ENCODE data around the gene PADI3. TPM values are rescaled to one million over a fixed set of nuclear protein-coding genes. Genes with fewer than 3 reads are reported as not detected.

The PADI3 gene
- total and polyA plus RNA-seq, 2 of the 4 experiments (the other 2 are of a cell fraction) = not detected

GRCh38 chr1:17201201-17202021 lies 47.5 kb upstream of the PADI3 start:
- Histone ChIP-seq H3K4me3 (ENCODE audit: insufficient read depth, low read depth, low read length) (no peak overlapping the region), H3K27ac (ENCODE audit: insufficient read depth, low read length) (no peak overlapping the region), H3K4me2 (ENCODE audit: low read depth, low read length) (no peak overlapping the region), H3K27me3 (ENCODE audit: control insufficient read depth, insufficient read depth, low read length) (peaks cover 6% of the 10 kb centered on the region), H3K56ac (ENCODE audit: extremely low read depth, insufficient read depth, low read length) (no peak overlapping the region), H3K9me1 (ENCODE audit: insufficient read depth, low read length) (peaks cover 7% of the 10 kb centered on the region), H2BK15ac (ENCODE audit: low read depth, low read length) (no peak overlapping the region), H3K9me3 (ENCODE audit: control insufficient read depth, insufficient read depth, low read length) (no peaks in the 10 kb centered on the region), H3K36me3 (ENCODE audit: control insufficient read depth, insufficient read depth, low read length) (no peaks in the 10 kb centered on the region), H4K5ac (ENCODE audit: low read depth, low read length) (no peak overlapping the region), H3K18ac (ENCODE audit: low read depth, low read length) (no peak overlapping the region), H4K8ac (ENCODE audit: low read depth in 2 of 2, low read length in 2 of 2) (no peak overlapping the region), H3K4ac (ENCODE audit: low read depth, low read length) (no peak overlapping the region; the same call in 1 of the 2 replicates), H2AFZ (replicated peaks; ENCODE audit: low read length, poor library complexity) (peak overlapping the region; percentile 77), H3K9ac (ENCODE audit: low read depth, low read length) (no peak overlapping the region), H2AK9ac (replicated peaks; ENCODE audit: low read depth, low read length, poor library complexity) (no peak overlapping the region), H2BK5ac (ENCODE audit: low read depth, low read length, poor library complexity, severe bottlenecking) (no peak overlapping the region), H3K23ac (ENCODE audit: low read depth, low read length) (peak overlapping the region; percentile 63; the same call in 1 of the 2 replicates), H4K20me1 (ENCODE audit: insufficient read depth, low read length) (no peaks in the 10 kb centered on the region), H2BK120ac (ENCODE audit: low read depth, low read length) (no peak overlapping the region), H3K79me1 (ENCODE audit: low read depth in 1 of 2, low read length in 2 of 2) (no peaks in the 10 kb centered on the region), H3K4me1 (ENCODE audit: control insufficient read depth, insufficient read depth, low read length) (peaks cover 3% of the 10 kb centered on the region), H2BK20ac (ENCODE audit: low read depth, low read length) (0 out of 2 replicates have a peak overlapping the region, but pooled peaks have one; percentile 32), H3K14ac (replicated peaks; ENCODE audit: low read depth, low read length) (0 out of 2 replicates have a peak overlapping the region, but pooled peaks have one; percentile 56), H2AK5ac (ENCODE audit: low read depth, low read length) (no peak overlapping the region; the same call in 1 of the 2 replicates), H4K91ac (ENCODE audit: insufficient read depth, low read depth, low read length) (no peak overlapping the region)
- no peak for ATAC-seq (ENCODE audit: low read depth)
- ChIA-PET CTCF (no interaction called here), POLR2A (ENCODE audit: unreplicated experiment) (no interaction called here)
- in situ Hi-C loops (cut with MboI; ENCODE audit: low sequenced_read_pairs) = no loop called here
- no TSS peak for BruUV-seq (replicated peaks)
- intact Hi-C loops (cut with micrococcal nuclease) = no loop called here
- TF ChIP-seq BHLHE40 (IDR thresholded peaks at IDR 0.05; ENCODE audit: low read depth, low read length) (no peak), RFX5 (IDR thresholded peaks at IDR 0.05; ENCODE audit: low read depth, low read length) (no peak), MXI1 (IDR thresholded peaks at IDR 0.05; ENCODE audit: borderline replicate concordance, low read depth, low read length) (no peak)
- no peak for DNase-seq
- dilution Hi-C loops (cut with HindIII; ENCODE audit: low sequenced_read_pairs, unreplicated experiment) = no loop called here
- WGBS, 2 experiments (ENCODE audit: extremely low coverage in 2 of 2, insufficient read length in 1 of 2) = no CpG with 5 or more reads among the region's 9 CpGs
